Pancreas (tissue), 10 donors: ENCODE measurements around the gene TBC1D32. TPM values are rescaled to one million over a fixed set of nuclear protein-coding genes. Genes with fewer than 3 reads are reported as not detected.

Source experiments
- ATAC-seq, 4 donors: fragments of 200-7000 bp; cut with Tn5 transposase; one replicate each; pipeline versions ENCODE4 v1.8.0 to v1.9.1; 2020; ENCODE audit warnings: mild to moderate bottlenecking in 4 of 4, moderate library complexity in 4 of 4
- DNase-seq, 6 donors: peaks; one replicate each; pipeline ENCODE4 v3.0.0-alpha.2; 2020
- FAIRE-seq: peaks from 2 replicates; lab custom pipeline; 2012; peaks lifted over from hg19 to GRCh38; lab: Jason Lieb, UNC
- H3K27ac ChIP-seq, 4 donors: fragments of 200-600 bp; sonication (generic); 1 replicate in 3 of 4; 2 replicates in 1 of 4; pipeline versions ENCODE4 v1.5.0 to v1.8.0; 2020
- H3K27me3 ChIP-seq, 4 donors: fragments of 200-600 bp; one replicate each; pipeline ENCODE4 v1.8.0; 2021
- H3K36me3 ChIP-seq, 3 donors: fragments of 200-600 bp; sonication (generic) in 1 of 3; one replicate each; pipeline versions ENCODE4 v1.5.0 to v1.8.0; 2020 to 2021
- H3K4me1 ChIP-seq, 3 donors: fragments of 200-600 bp; one replicate each; pipeline ENCODE4 v1.8.0; 2021
- H3K4me3 ChIP-seq, 4 donors: fragments of 200-600 bp; sonication (generic) in 2 of 4; one replicate each; pipeline versions ENCODE4 v1.5.0 to v1.8.0; 2020 to 2021
- H3K9me3 ChIP-seq, 4 donors: fragments of 200-600 bp; one replicate each; pipeline ENCODE4 v1.8.0; 2021
- CTCF ChIP-seq, 4 donors: fragments of 200-600 bp; sonication (generic) in 3 of 4; IDR thresholded peaks; one replicate each; pipeline versions ENCODE4 v1.5.0 to v1.8.0; 2021; ENCODE audit warnings: antibody characterized with exemption in 4 of 4
- WGBS, 2 donors: extraction: QIAGEN DNeasy Blood & Tissue Kit; methylation state at CpG; one replicate each; pipeline ENCODE4 v1.1.7; 2013; 5-methylcytosine and 5-hydroxymethylcytosine counted together
- intact Hi-C, 3 donors: fragments of 100-400 bp; cut with DNase I; formaldehyde crosslinking; loops; one replicate each; pipeline versions ENCODE4 v1.11.1 to v1.14.2; 2022
- polyA plus RNA-seq, 2 donors: library from polyadenylated mRNA; stranded (reverse); fragments of 200-250 nt; gene quantifications; one replicate each; pipeline ENCODE4 v1.2.3, GENCODE V29; 2013
- total RNA-seq, 6 donors: library from RNA; stranded (reverse); fragmentation: NEBNext Ultra II Directional in 4 of 6; extraction: Animal tissue kit (Norgen Biotek cat#: 25700) in 4 of 6; gene quantifications; one replicate each; pipeline versions ENCODE4 v1.2.1 to v1.2.4, GENCODE V29; 2021 to 2023
- donor health status: healthy with polysubstance abuse.
- donor health status: DM: no; HTN: no; CAD: no; lungs with moderate emphysema.
- donor health status: DM: no; HTN: no; CAD: no.
- donor health status: control.
- donor health status: control.
- donor health status: Bipolar disorder and iron deficiency.
- donor health status: DM: yes; HTN: yes; CAD: no.
- donor health status: DM: no; HTN: no; CAD: no.
- donor health status: DM: no; HTN: no; CAD: no.
- donor health status: DM: yes; HTN: yes; CAD: no.

The TBC1D32 gene
- total and polyA plus RNA-seq, 8 donors, result 1.1 to 6.3 (median 3.4) TPM

GRCh38 chr6:121349596-121349995, 15.3 kb upstream of the TBC1D32 start:
- intact Hi-C loops, result no loop called here
- DNase-seq, result no peak
- no peak for TF ChIP-seq CTCF (IDR thresholded peaks at IDR 0.05)
- Histone ChIP-seq H3K36me3 (no peaks in the 10 kb centered on the region), H3K4me3 (no peak overlapping the region), H3K4me1 (no peaks in the 10 kb centered on the region), H3K27ac (no peak overlapping the region), H3K27me3 (peaks cover 0 to 3% (median 0%) of the 10 kb centered on the region in 4 donors), H3K9me3 (no peaks in the 10 kb centered on the region)
- WGBS, 2 donors, result 69 to 71% methylated on average over 1 of the region's 1 CpG
- no peak for ATAC-seq
- no peak for FAIRE-seq

- H3K4me3 ChIP-seq, result no peak overlapping the region
- WGBS, 2 donors, result 57 to 61% methylated on average over 3 of the region's 3 CpGs
- no peaks in the 10 kb centered on the region for H3K36me3 ChIP-seq
- no peaks in the 10 kb centered on the region for H3K4me1 ChIP-seq
- H3K9me3 ChIP-seq, result no peaks in the 10 kb centered on the region
- H3K27me3 ChIP-seq, result peaks cover 0 to 3% (median 0%) of the 10 kb centered on the region in 4 donors
- DNase-seq, result no peak
- FAIRE-seq, result no peak
- no peak for TF ChIP-seq CTCF (IDR thresholded peaks at IDR 0.05)
- H3K27ac ChIP-seq, result no peak overlapping the region
- intact Hi-C loops, result no loop called here
- ATAC-seq, result no peak
Measured at GRCh38 chr6:121347484-121347883, 13.2 kb upstream of the TBC1D32 start.

- no peaks in the 10 kb centered on the region for H3K4me1 ChIP-seq
- H3K27me3 ChIP-seq, result peaks cover 0 to 3% (median 0%) of the 10 kb centered on the region in 4 donors
- no peaks in the 10 kb centered on the region for H3K36me3 ChIP-seq
- WGBS, 2 donors, result 88 to 93% methylated on average over 2 of the region's 2 CpGs
- no peak for DNase-seq
- no peak for TF ChIP-seq CTCF (IDR thresholded peaks at IDR 0.05)
- no peak overlapping the region for H3K4me3 ChIP-seq
- no peak overlapping the region for H3K27ac ChIP-seq
- H3K9me3 ChIP-seq, result no peaks in the 10 kb centered on the region
- intact Hi-C loops, result no loop called here
- no peak for ATAC-seq
- FAIRE-seq, result no peak
Measured at GRCh38 chr6:121344539-121344938, 10.3 kb upstream of the TBC1D32 start.

GRCh38 chr6:121339639-121340226, 5.5 kb upstream of the TBC1D32 start:
- no peak overlapping the region for H3K27ac ChIP-seq
- H3K36me3 ChIP-seq, result no peaks in the 10 kb centered on the region
- no peak for ATAC-seq
- no peak overlapping the region for H3K4me3 ChIP-seq
- TF ChIP-seq CTCF (IDR thresholded peaks at IDR 0.05), result no peak
- no peaks in the 10 kb centered on the region for H3K27me3 ChIP-seq
- no peak for FAIRE-seq
- peaks cover 0 to 3% (median 0%) of the 10 kb centered on the region in 3 donors for H3K4me1 ChIP-seq
- intact Hi-C loops, result no loop called here
- no peaks in the 10 kb centered on the region for H3K9me3 ChIP-seq
- DNase-seq, result no peak
- WGBS, 2 donors, result 83 to 86% methylated on average over 12 of the region's 12 CpGs

GRCh38 chr6:121338956-121339355, 4.7 kb upstream of the TBC1D32 start:
- FAIRE-seq (no peak), DNase-seq (no peak), ATAC-seq (no peak)
- TF ChIP-seq CTCF (IDR thresholded peaks at IDR 0.05), result no peak
- Histone ChIP-seq H3K27ac (no peak overlapping the region), H3K4me3 (no peak overlapping the region), H3K9me3 (no peaks in the 10 kb centered on the region), H3K4me1 (peaks cover 0 to 4% (median 0%) of the 10 kb centered on the region in 3 donors), H3K27me3 (no peaks in the 10 kb centered on the region), H3K36me3 (no peaks in the 10 kb centered on the region)
- WGBS, 2 donors, result 77 to 79% methylated on average over 2 of the region's 2 CpGs
- intact Hi-C loops, result no loop called here
